Measurements from ENCODE around the gene INTU.

The INTU gene

GRCh38 chr4:127756906-127757305 lies 124.1 kb downstream of the INTU start:
- no peak for DNase-seq

- DNase-seq = no peak
Observed at GRCh38 chr4:127759228-127759820, 126.6 kb downstream of the INTU start.

- DNase-seq = no peak
Observed at GRCh38 chr4:127759893-127760292, 127.1 kb downstream of the INTU start.

GRCh38 chr4:127771535-127772275 lies 138.9 kb downstream of the INTU start:
- DNase-seq = no peak

GRCh38 chr4:127772769-127773671 lies 140.3 kb downstream of the INTU start:
- no peak for DNase-seq

GRCh38 chr4:127775843-127776242 lies 143.1 kb downstream of the INTU start:
- DNase-seq = no peak
